Fibroblast of pulmonary artery (primary cell): ENCODE measurements around the gene FEN1.

Experiments used
- DNase-seq: peaks from one replicate; pipeline ENCODE4 v3.0.0-alpha.2; 2010; ENCODE audit warnings: low read depth
- H3K4me3 ChIP-seq: replicated peaks from 2 replicates; pipeline ENCODE4 v1.5.1; 2011; ENCODE audit warnings: low read depth, mild to moderate bottlenecking, control low read depth, low read length, moderate library complexity
- CTCF ChIP-seq: IDR thresholded peaks from 2 replicates; pipeline ENCODE4 v1.5.1; 2011; ENCODE audit warnings: mild to moderate bottlenecking, control low read depth, low read length, inconsistent platforms; ENCODE audit errors: missing control alignments

FEN1 gene

GRCh38 chr11:61834278-61835048 is 41.8 kb downstream of the FEN1 start:
- H3K4me3 ChIP-seq, result peak overlapping the region; percentile 12
- no peak for TF ChIP-seq CTCF
- DNase-seq, result peak; percentile 91

GRCh38 chr11:61836193-61836592 is 43.5 kb downstream of the FEN1 start:
- no peak for TF ChIP-seq CTCF
- DNase-seq, result no peak

DNA sequence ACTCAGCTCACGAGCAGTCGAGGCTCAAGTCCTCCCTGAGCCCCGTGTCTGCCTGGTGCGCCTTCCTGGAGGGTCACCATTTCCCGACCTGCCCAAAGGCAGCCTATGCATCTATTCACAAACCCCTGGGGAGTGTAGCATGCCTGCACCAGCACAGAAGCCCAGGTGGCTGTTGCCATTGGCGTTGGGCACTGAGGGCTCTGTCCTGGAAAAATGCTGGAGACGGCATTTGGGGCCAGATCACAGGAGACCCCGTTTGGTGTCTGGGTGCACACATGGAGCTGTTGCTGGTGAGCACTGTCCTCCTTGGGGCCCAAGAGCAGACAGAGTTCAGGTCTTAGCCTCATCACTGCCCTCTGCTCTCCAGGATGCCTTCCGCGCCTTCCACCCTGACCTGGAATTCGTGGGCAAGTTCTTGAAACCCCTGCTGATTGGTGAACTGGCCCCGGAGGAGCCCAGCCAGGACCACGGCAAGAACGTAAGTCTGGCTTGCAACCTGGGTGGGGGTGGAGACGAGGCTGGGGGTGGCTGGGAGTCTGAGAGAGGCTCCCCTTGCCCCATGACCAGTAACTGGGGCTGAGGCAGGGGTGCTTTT is 44.8 kb downstream of the FEN1 start:
- H3K4me3 ChIP-seq, result no peak overlapping the region
- no peak for TF ChIP-seq CTCF
- DNase-seq, result no peak

More at GRCh38 chr11:61836193-61836592, 43.5 kb downstream of the FEN1 start:
- no peak overlapping the region for H3K4me3 ChIP-seq

- TF ChIP-seq CTCF, result no peak
- H3K4me3 ChIP-seq, result no peak overlapping the region
- no peak for DNase-seq
Observed at GRCh38 chr11:61838501-61838900, 45.8 kb downstream of the FEN1 start.

GRCh38 chr11:61838921-61839320 is 46.2 kb downstream of the FEN1 start:
- no peak for TF ChIP-seq CTCF
- H3K4me3 ChIP-seq, result no peak overlapping the region
- DNase-seq, result no peak

- DNase-seq, result no peak
- no peak for TF ChIP-seq CTCF
- H3K4me3 ChIP-seq, result no peak overlapping the region
Observed at GRCh38 chr11:61839742-61840141, 47.0 kb downstream of the FEN1 start.
